ENCODE measurements around the gene ACADSB.

Gene ACADSB

DNA sequence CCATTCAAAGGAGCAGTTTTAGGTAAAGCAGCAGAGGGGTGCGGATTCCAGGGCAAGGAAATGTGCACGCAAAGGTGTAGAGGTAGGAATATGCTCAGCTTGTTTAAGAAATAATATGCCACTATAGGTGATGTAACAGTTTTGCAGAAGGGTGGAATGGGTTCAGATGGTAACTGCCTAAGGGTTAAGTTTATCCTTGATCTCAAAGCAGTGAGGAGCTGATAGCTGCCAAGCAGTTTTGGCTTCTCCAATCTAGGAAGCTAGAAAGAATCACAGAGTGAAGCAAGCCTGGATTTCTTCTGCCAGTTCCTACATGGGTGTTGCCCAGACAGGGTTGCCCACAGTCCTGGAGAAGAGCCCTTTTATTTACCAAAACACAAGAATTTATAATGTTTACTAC, 6.0 kb downstream of the ACADSB start:
- H3K27me3 ChIP-seq (ENCODE audit: insufficient read depth, poor library complexity, severe bottlenecking): no peaks in the 10 kb centered on the region

DNA sequence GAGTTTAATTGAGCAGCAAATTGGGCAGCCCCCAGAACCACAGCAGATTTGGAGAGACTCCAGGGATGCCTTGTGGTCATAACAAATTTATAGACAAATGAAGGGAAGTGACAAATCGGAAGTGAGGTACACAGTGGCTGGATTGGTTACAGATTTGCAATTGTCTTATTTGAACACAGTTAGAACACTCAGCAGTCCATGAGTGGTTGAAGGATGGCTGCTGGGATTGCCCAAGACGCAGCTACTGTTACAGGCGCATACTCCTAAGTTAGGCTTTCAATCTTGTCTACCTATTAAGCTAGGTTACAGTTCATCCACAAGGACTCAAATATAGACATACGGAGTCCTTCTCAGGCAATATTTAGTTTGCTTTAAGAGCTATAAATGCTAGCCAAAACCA, 7.4 kb downstream of the ACADSB start:
- no peak for DNase-seq (ENCODE audit: low read depth in 1 of 2, low spot score in 1 of 2)
- no peak overlapping the region for H3K4me3 ChIP-seq (replicated peaks; ENCODE audit: insufficient read depth, low read length)
- TF ChIP-seq SPI1 (IDR thresholded peaks at IDR 0.05; ENCODE audit: borderline replicate concordance, low read depth) (no peak), GABPA (IDR thresholded peaks at IDR 0.05; ENCODE audit: low read depth) (no peak), POLR2AphosphoS5 (IDR thresholded peaks at IDR 0.05; ENCODE audit: low read depth) (no peak)
- TF ChIP-seq, protein P1, sequence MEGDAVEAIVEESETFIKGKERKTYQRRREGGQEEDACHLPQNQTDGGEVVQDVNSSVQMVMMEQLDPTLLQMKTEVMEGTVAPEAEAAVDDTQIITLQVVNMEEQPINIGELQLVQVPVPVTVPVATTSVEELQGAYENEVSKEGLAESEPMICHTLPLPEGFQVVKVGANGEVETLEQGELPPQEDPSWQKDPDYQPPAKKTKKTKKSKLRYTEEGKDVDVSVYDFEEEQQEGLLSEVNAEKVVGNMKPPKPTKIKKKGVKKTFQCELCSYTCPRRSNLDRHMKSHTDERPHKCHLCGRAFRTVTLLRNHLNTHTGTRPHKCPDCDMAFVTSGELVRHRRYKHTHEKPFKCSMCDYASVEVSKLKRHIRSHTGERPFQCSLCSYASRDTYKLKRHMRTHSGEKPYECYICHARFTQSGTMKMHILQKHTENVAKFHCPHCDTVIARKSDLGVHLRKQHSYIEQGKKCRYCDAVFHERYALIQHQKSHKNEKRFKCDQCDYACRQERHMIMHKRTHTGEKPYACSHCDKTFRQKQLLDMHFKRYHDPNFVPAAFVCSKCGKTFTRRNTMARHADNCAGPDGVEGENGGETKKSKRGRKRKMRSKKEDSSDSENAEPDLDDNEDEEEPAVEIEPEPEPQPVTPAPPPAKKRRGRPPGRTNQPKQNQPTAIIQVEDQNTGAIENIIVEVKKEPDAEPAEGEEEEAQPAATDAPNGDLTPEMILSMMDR (IDR thresholded peaks at IDR 0.05; ENCODE audit: insufficient read depth, low read length): no peak
- TF ChIP-seq, protein P2, sequence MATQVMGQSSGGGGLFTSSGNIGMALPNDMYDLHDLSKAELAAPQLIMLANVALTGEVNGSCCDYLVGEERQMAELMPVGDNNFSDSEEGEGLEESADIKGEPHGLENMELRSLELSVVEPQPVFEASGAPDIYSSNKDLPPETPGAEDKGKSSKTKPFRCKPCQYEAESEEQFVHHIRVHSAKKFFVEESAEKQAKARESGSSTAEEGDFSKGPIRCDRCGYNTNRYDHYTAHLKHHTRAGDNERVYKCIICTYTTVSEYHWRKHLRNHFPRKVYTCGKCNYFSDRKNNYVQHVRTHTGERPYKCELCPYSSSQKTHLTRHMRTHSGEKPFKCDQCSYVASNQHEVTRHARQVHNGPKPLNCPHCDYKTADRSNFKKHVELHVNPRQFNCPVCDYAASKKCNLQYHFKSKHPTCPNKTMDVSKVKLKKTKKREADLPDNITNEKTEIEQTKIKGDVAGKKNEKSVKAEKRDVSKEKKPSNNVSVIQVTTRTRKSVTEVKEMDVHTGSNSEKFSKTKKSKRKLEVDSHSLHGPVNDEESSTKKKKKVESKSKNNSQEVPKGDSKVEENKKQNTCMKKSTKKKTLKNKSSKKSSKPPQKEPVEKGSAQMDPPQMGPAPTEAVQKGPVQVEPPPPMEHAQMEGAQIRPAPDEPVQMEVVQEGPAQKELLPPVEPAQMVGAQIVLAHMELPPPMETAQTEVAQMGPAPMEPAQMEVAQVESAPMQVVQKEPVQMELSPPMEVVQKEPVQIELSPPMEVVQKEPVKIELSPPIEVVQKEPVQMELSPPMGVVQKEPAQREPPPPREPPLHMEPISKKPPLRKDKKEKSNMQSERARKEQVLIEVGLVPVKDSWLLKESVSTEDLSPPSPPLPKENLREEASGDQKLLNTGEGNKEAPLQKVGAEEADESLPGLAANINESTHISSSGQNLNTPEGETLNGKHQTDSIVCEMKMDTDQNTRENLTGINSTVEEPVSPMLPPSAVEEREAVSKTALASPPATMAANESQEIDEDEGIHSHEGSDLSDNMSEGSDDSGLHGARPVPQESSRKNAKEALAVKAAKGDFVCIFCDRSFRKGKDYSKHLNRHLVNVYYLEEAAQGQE (IDR thresholded peaks at IDR 0.05; ENCODE audit: insufficient replicate concordance, low read depth): no peak
- no peak overlapping the region for H3K27ac ChIP-seq (replicated peaks)
- H3K27me3 ChIP-seq (ENCODE audit: insufficient read depth, poor library complexity, severe bottlenecking): no peaks in the 10 kb centered on the region

More for the DNA sequence above, 6.0 kb downstream of the ACADSB start:
- no peak for DNase-seq (ENCODE audit: low read depth in 1 of 2, low spot score in 1 of 2)
- Histone ChIP-seq H3K27ac (replicated peaks) (no peak overlapping the region), H3K4me3 (replicated peaks; ENCODE audit: insufficient read depth, low read length) (no peak overlapping the region)
- TF ChIP-seq, protein P2 (IDR thresholded peaks at IDR 0.05; ENCODE audit: insufficient replicate concordance, low read depth): no peak

DNA sequence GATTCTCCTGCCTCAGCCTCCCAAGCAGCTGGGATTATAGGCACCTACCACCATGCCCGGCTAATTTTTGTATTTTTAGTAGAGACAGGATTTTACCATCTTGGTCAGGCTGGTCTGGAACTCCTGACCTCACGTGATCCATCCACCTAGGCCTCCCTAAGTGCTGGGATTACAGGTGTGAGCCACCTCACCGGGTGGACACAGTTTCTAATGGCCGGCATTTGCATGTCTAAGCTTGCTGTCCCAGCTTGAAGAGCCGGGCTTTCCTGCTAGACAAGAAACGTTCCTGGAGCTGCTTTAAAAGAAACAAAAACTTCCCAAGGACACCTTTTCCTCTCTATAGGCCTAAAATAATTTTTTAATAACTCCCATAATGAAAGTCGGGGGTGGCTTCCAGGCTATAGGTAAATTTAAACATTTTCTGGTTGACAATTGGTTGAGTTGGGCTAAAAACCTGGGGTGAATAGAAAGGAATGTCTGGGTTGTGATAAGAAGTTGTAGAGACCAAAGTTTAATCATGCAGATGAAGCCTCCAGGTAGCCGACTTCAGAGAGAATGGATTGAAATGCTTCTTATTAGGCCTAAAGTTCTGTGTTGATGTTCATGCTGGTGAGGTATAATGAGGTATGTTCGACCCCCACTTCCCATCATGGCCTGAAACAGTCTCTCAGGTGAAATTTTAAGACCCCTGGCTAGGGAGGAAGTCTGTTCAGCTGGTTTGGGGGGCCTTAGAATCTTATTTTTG, 8.8 kb downstream of the ACADSB start:
- no peak for DNase-seq (ENCODE audit: low read depth in 1 of 2, low spot score in 1 of 2)
- TF ChIP-seq, protein P2 (IDR thresholded peaks at IDR 0.05; ENCODE audit: insufficient replicate concordance, low read depth): no peak
- Histone ChIP-seq H3K4me3 (replicated peaks; ENCODE audit: insufficient read depth, low read length) (no peak overlapping the region), H3K27ac (replicated peaks) (no peak overlapping the region), H3K27me3 (ENCODE audit: insufficient read depth, poor library complexity, severe bottlenecking) (no peaks in the 10 kb centered on the region)

DNA sequence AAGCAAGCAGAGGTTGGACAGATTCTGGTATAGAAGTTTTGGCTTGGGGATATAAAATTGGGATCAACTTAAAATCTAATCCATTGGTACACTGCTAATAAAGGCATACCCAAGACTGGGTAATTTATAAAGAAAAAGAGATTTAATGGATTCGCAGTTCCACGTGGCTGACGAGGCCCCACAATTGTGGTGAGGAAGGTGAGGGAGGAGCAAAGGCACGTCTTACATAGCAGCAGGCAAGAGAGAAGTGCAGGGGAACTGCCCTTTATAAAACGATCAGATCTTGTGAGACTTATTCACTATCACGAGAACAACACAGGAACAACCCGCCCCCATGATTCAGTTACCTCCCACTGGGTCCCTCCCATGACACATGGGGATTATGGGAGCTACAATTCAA, 9.7 kb downstream of the ACADSB start:
- no peak for DNase-seq (ENCODE audit: low read depth in 1 of 2, low spot score in 1 of 2)
- no peak for TF ChIP-seq GABPA (IDR thresholded peaks at IDR 0.05; ENCODE audit: low read depth)
- Histone ChIP-seq H3K27ac (replicated peaks) (no peak overlapping the region), H3K4me3 (replicated peaks; ENCODE audit: insufficient read depth, low read length) (no peak overlapping the region), H3K27me3 (ENCODE audit: insufficient read depth, poor library complexity, severe bottlenecking) (no peaks in the 10 kb centered on the region)

Measured in HL-60 (cell line).